GM23248 (cell line): Measurements from ENCODE around the gene TAOK1. TPM values are rescaled to one million over a fixed set of nuclear protein-coding genes. Genes with fewer than 3 reads are reported as not detected.
A peak's percentile ranks its signal among the peaks of the same experiment; 100 is the strongest.

Experiments
- DNase-seq: peaks from one replicate; pipeline ENCODE4 v3.0.0-alpha.2; 2015
- H2AFZ ChIP-seq: fragments of 200-600 bp; sonication (generic); 2 replicates; pipeline ENCODE4 v1.6.1; 2016; ENCODE audit warnings: antibody characterized with exemption
- H3F3A ChIP-seq: fragments of 200-600 bp; sonication (generic); 2 replicates; pipeline ENCODE4 v1.6.1; 2016; ENCODE audit warnings: mild to moderate bottlenecking, antibody characterized with exemption, mixed run types; ENCODE audit not compliant: insufficient read depth
- H3K27ac ChIP-seq: fragments of 200-600 bp; sonication (generic); 2 replicates; pipeline ENCODE4 v1.5.1; 2016; ENCODE audit warnings: mild to moderate bottlenecking
- H3K27me3 ChIP-seq: fragments of 200-600 bp; sonication (generic); replicated peaks from 2 replicates; pipeline ENCODE4 v1.6.1; 2016; ENCODE audit warnings: mild to moderate bottlenecking; ENCODE audit not compliant: insufficient read depth
- H3K36me3 ChIP-seq: fragments of 200-600 bp; sonication (generic); 2 replicates; pipeline ENCODE4 v1.6.1; 2016; ENCODE audit warnings: low read depth, mild to moderate bottlenecking
- H3K4me1 ChIP-seq: fragments of 200-600 bp; sonication (generic); 2 replicates; pipeline ENCODE4 v1.6.1; 2016; ENCODE audit warnings: mild to moderate bottlenecking; ENCODE audit not compliant: insufficient read depth
- H3K4me2 ChIP-seq: fragments of 200-600 bp; sonication (generic); one replicate; pipeline ENCODE4 v1.6.1; 2016; ENCODE audit warnings: mild to moderate bottlenecking; ENCODE audit not compliant: unreplicated experiment
- H3K4me3 ChIP-seq: fragments of 200-600 bp; sonication (generic); 2 replicates; pipeline ENCODE4 v1.5.1; 2016; ENCODE audit warnings: mild to moderate bottlenecking
- H3K79me2 ChIP-seq: fragments of 200-600 bp; sonication (generic); 2 replicates; pipeline ENCODE4 v1.6.1; 2016; ENCODE audit warnings: mild to moderate bottlenecking; ENCODE audit not compliant: insufficient read depth
- H3K9ac ChIP-seq: fragments of 200-600 bp; sonication (generic); 2 replicates; pipeline ENCODE4 v1.6.1; 2016; ENCODE audit warnings: mild to moderate bottlenecking
- H3K9me2 ChIP-seq: fragments of 200-600 bp; sonication (generic); 2 replicates; pipeline ENCODE4 v1.6.1; 2016; ENCODE audit warnings: mixed run types, mild to moderate bottlenecking, moderate library complexity; ENCODE audit not compliant: insufficient read depth
- H3K9me3 ChIP-seq: fragments of 200-600 bp; sonication (generic); one replicate; pipeline ENCODE4 v1.6.1; 2017; ENCODE audit warnings: low read depth
- H4K20me1 ChIP-seq: fragments of 200-600 bp; sonication (generic); 2 replicates; pipeline ENCODE4 v1.6.0; 2016; ENCODE audit not compliant: insufficient read depth
- EZH2 ChIP-seq: fragments of 200-600 bp; sonication (generic); IDR thresholded peaks from 2 replicates; pipeline ENCODE4 v1.6.1; 2018; ENCODE audit warnings: antibody characterized with exemption, mild to moderate bottlenecking; ENCODE audit not compliant: insufficient read depth, poor library complexity, severe bottlenecking
- EZH2phosphoT487 ChIP-seq: fragments of 200-600 bp; sonication (generic); IDR thresholded peaks from 2 replicates; pipeline ENCODE4 v1.6.1; 2018; ENCODE audit warnings: antibody characterized with exemption, moderate library complexity, mild to moderate bottlenecking, low read depth; ENCODE audit not compliant: insufficient read depth
- WGBS, 2 experiments: methylation state at CpG; one replicate each; pipeline ENCODE4 v1.1.6; 2015 to 2017; ENCODE audit warnings: low lambda C conversion rate in 2 of 2, low coverage in 1 of 2; ENCODE audit errors: missing lambda C conversion rate in 2 of 2; 5-methylcytosine and 5-hydroxymethylcytosine counted together
- in situ Hi-C: fragments of 300-500 bp; cut with MboI; formaldehyde crosslinking; loops from 2 replicates; pipeline ENCODE4 v1.15.0; 2020
- polyA plus RNA-seq: library from polyadenylated mRNA; unstranded; fragments of >200 nt; fragmentation: Nextera tagmentation; extraction: Ambion mirVana; gene quantifications from 2 replicates; pipeline ENCODE4 v1.2.1, GENCODE V29; 2016
- total RNA-seq: library from RNA; depleted of rRNA; stranded (reverse); fragments of >200 nt; shearing (Covaris generic); gene quantifications from 2 replicates; pipeline ENCODE4 v1.2.3, GENCODE V29; 2014

Gene TAOK1
- total and polyA plus RNA-seq, 2 experiments from 2014 or later = 7.6 to 49.9 TPM

- no peak overlapping the region for H3K4me3 ChIP-seq
- H3K9ac ChIP-seq = no peak overlapping the region
- in situ Hi-C loops = loop anchor here (25.0 kb wide), 1 partner anchor 108 kb away; no protein-coding TSS in a partner anchor
- no peak overlapping the region for H3K27ac ChIP-seq
- no peaks in the 10 kb centered on the region for H3K9me3 ChIP-seq
- H3K4me1 ChIP-seq = peaks cover 8% of the 10 kb centered on the region; the same call in 1 of the 2 replicates
- H3K79me2 ChIP-seq = no peaks in the 10 kb centered on the region
- peaks cover 5% of the 10 kb centered on the region; the same call in 1 of the 2 replicates for H3F3A ChIP-seq
- no peaks in the 10 kb centered on the region for H3K9me2 ChIP-seq
- no peaks in the 10 kb centered on the region; the same call in 1 of the 2 replicates for H3K36me3 ChIP-seq
- WGBS, 2 experiments = 86 to 87% methylated on average over 7 of the region's 7 CpGs
- H3K27me3 ChIP-seq = no peaks in the 10 kb centered on the region
- no peak for TF ChIP-seq EZH2phosphoT487
- TF ChIP-seq EZH2 = no peak
- no peak overlapping the region for H3K4me2 ChIP-seq
- H4K20me1 ChIP-seq = no peaks in the 10 kb centered on the region
- DNase-seq = no peak
- H2AFZ ChIP-seq = no peak overlapping the region
Measured at GRCh38 chr17:29570521-29570920, 180.4 kb downstream of the TAOK1 start.

- in situ Hi-C loops = loop anchor here (25.0 kb wide), 1 partner anchor 109 kb away; no protein-coding TSS in a partner anchor
- Histone ChIP-seq H4K20me1 (no peaks in the 10 kb centered on the region), H3K27me3 (no peaks in the 10 kb centered on the region), H3K4me3 (no peak overlapping the region), H2AFZ (no peak overlapping the region), H3K79me2 (no peaks in the 10 kb centered on the region), H3K4me2 (no peak overlapping the region), H3K9ac (no peak overlapping the region), H3K27ac (no peak overlapping the region), H3K9me3 (no peaks in the 10 kb centered on the region), H3K9me2 (no peaks in the 10 kb centered on the region), H3K36me3 (peaks cover 5% of the 10 kb centered on the region; the same call in 1 of the 2 replicates), H3K4me1 (peaks cover 8% of the 10 kb centered on the region; the same call in 1 of the 2 replicates), H3F3A (peaks cover 5% of the 10 kb centered on the region; the same call in 1 of the 2 replicates)
- 94 to 95% methylated on average over 6 of the region's 6 CpGs for WGBS, 2 experiments
- DNase-seq = no peak
- TF ChIP-seq EZH2 = no peak
- no peak for TF ChIP-seq EZH2phosphoT487
Measured at GRCh38 chr17:29571486-29571882, 181.3 kb downstream of the TAOK1 start.

- H3F3A ChIP-seq = peaks cover 5% of the 10 kb centered on the region; the same call in 1 of the 2 replicates
- in situ Hi-C loops = loop anchor here (25.0 kb wide), 1 partner anchor 110 kb away; no protein-coding TSS in a partner anchor
- 51 to 69% methylated on average over 24 to 29 of the region's 30 CpGs for WGBS, 2 experiments
- no peaks in the 10 kb centered on the region for H4K20me1 ChIP-seq
- H3K9me2 ChIP-seq = no peaks in the 10 kb centered on the region
- peak overlapping the region; percentile 17; the same call in 1 of the 2 replicates for H2AFZ ChIP-seq
- DNase-seq = peak; percentile 56
- H3K36me3 ChIP-seq = peaks cover 5% of the 10 kb centered on the region; the same call in 1 of the 2 replicates
- H3K27ac ChIP-seq = no peak overlapping the region
- H3K27me3 ChIP-seq = no peaks in the 10 kb centered on the region
- H3K79me2 ChIP-seq = no peaks in the 10 kb centered on the region
- no peaks in the 10 kb centered on the region for H3K9me3 ChIP-seq
- peaks cover 8% of the 10 kb centered on the region; the same call in 1 of the 2 replicates for H3K4me1 ChIP-seq
- H3K4me3 ChIP-seq = peak overlapping the region; percentile 33
- TF ChIP-seq EZH2 (no peak), EZH2phosphoT487 (no peak)
- no peak overlapping the region for H3K4me2 ChIP-seq
- H3K9ac ChIP-seq = peak overlapping the region; percentile 51
Measured at GRCh38 chr17:29571883-29572681, 181.9 kb downstream of the TAOK1 start.

- H3F3A ChIP-seq = peaks cover 5% of the 10 kb centered on the region; the same call in 1 of the 2 replicates
- H3K79me2 ChIP-seq = no peaks in the 10 kb centered on the region
- H3K27me3 ChIP-seq = no peaks in the 10 kb centered on the region
- peak overlapping the region; percentile 1; the same call in 1 of the 2 replicates for H3K27ac ChIP-seq
- H3K4me3 ChIP-seq = peak overlapping the region; percentile 33
- WGBS, 2 experiments = 18% methylated on average over 43 to 44 of the region's 62 CpGs
- peak; percentile 85 for DNase-seq
- H3K9me2 ChIP-seq = no peaks in the 10 kb centered on the region
- H2AFZ ChIP-seq = peak overlapping the region; percentile 17; the same call in 1 of the 2 replicates
- no peaks in the 10 kb centered on the region for H3K9me3 ChIP-seq
- peaks cover 5% of the 10 kb centered on the region; the same call in 1 of the 2 replicates for H3K36me3 ChIP-seq
- H3K4me2 ChIP-seq = peak overlapping the region; percentile 45
- H3K4me1 ChIP-seq = peaks cover 12% of the 10 kb centered on the region; the same call in 1 of the 2 replicates
- TF ChIP-seq EZH2phosphoT487 (no peak), EZH2 (no peak)
- in situ Hi-C loops = loop anchor here (25.0 kb wide), 1 partner anchor 111 kb away; no protein-coding TSS in a partner anchor
- peak overlapping the region; percentile 51 for H3K9ac ChIP-seq
- no peaks in the 10 kb centered on the region for H4K20me1 ChIP-seq
Measured at GRCh38 chr17:29572691-29573557, 182.8 kb downstream of the TAOK1 start.
